Ishikawa (cell line): ENCODE results near the gene TSFM.

ENCODE experiments used
- CEBPB ChIP-seq: IDR thresholded peaks from 2 replicates; pipeline ENCODE4 v1.6.1; 2012
- CREB1 ChIP-seq: IDR thresholded peaks from 2 replicates; pipeline ENCODE4 v1.6.1; 2012; ENCODE audit warnings: low read depth
- EGR1 ChIP-seq: IDR thresholded peaks from 2 replicates; pipeline ENCODE4 v1.6.1; 2012
- EP300 ChIP-seq: IDR thresholded peaks from 2 replicates; pipeline ENCODE4 v1.6.1; 2012; ENCODE audit warnings: borderline replicate concordance
- FOXM1 ChIP-seq: IDR thresholded peaks from 2 replicates; pipeline ENCODE4 v1.6.1; 2012; ENCODE audit warnings: low read depth, borderline replicate concordance
- NFIC ChIP-seq: IDR thresholded peaks from 2 replicates; pipeline ENCODE4 v1.6.1; 2012
- RAD21 ChIP-seq: IDR thresholded peaks from 2 replicates; pipeline ENCODE4 v1.6.1; 2012; ENCODE audit warnings: low read depth
- TAF1 ChIP-seq: IDR thresholded peaks from 2 replicates; pipeline ENCODE4 v1.6.1; 2012; ENCODE audit warnings: low read depth, mild to moderate bottlenecking
- TCF12 ChIP-seq: IDR thresholded peaks from 2 replicates; pipeline ENCODE4 v1.6.1; 2012; ENCODE audit warnings: low read depth
- TEAD4 ChIP-seq: IDR thresholded peaks from 2 replicates; pipeline ENCODE4 v1.6.1; 2012
- YY1 ChIP-seq: IDR thresholded peaks from 2 replicates; pipeline ENCODE4 v1.6.1; 2012; ENCODE audit warnings: low read depth
- ZBTB7A ChIP-seq: IDR thresholded peaks from 2 replicates; pipeline ENCODE4 v1.6.1; 2012; ENCODE audit warnings: low read depth
- TF ChIP-seq, protein P1 (sequence below): IDR thresholded peaks from 2 replicates; pipeline ENCODE4 v1.6.1; 2012
- TF ChIP-seq, protein P2 (sequence below): IDR thresholded peaks from 2 replicates; pipeline ENCODE4 v1.6.1; 2012; ENCODE audit warnings: low read depth, mild to moderate bottlenecking
- TF ChIP-seq, protein P3 (sequence below): IDR thresholded peaks from 2 replicates; pipeline ENCODE4 v1.6.1; 2012

TSFM gene

DNA sequence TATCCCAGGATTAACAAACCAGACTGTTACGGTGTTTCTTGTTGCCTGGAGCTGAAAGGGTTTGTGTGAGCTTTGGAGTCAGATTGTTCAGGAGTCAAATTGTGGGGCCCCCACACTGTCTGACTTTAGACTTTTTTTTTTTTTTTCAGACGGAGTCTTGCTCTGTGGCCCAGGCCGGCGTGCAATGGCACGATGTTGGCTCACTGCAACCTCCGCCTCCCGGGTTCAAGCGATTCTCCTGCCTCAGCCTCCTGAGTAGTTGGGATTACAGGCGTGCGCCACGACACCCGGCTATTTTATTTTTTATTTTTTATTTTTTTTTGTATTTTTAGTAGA lies 847 bp downstream of the TSFM start:
- TF ChIP-seq TCF12 (no peak), YY1 (no peak), TEAD4 (no peak), ZBTB7A (no peak), EP300 (no peak), CEBPB (no peak), CREB1 (no peak), TAF1 (no peak), RAD21 (no peak), EGR1 (no peak), NFIC (no peak), FOXM1 (no peak)
- TF ChIP-seq, protein P1, sequence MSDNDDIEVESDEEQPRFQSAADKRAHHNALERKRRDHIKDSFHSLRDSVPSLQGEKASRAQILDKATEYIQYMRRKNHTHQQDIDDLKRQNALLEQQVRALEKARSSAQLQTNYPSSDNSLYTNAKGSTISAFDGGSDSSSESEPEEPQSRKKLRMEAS: no peak
- TF ChIP-seq, protein P2, sequence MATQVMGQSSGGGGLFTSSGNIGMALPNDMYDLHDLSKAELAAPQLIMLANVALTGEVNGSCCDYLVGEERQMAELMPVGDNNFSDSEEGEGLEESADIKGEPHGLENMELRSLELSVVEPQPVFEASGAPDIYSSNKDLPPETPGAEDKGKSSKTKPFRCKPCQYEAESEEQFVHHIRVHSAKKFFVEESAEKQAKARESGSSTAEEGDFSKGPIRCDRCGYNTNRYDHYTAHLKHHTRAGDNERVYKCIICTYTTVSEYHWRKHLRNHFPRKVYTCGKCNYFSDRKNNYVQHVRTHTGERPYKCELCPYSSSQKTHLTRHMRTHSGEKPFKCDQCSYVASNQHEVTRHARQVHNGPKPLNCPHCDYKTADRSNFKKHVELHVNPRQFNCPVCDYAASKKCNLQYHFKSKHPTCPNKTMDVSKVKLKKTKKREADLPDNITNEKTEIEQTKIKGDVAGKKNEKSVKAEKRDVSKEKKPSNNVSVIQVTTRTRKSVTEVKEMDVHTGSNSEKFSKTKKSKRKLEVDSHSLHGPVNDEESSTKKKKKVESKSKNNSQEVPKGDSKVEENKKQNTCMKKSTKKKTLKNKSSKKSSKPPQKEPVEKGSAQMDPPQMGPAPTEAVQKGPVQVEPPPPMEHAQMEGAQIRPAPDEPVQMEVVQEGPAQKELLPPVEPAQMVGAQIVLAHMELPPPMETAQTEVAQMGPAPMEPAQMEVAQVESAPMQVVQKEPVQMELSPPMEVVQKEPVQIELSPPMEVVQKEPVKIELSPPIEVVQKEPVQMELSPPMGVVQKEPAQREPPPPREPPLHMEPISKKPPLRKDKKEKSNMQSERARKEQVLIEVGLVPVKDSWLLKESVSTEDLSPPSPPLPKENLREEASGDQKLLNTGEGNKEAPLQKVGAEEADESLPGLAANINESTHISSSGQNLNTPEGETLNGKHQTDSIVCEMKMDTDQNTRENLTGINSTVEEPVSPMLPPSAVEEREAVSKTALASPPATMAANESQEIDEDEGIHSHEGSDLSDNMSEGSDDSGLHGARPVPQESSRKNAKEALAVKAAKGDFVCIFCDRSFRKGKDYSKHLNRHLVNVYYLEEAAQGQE: no peak
- TF ChIP-seq, protein P3, sequence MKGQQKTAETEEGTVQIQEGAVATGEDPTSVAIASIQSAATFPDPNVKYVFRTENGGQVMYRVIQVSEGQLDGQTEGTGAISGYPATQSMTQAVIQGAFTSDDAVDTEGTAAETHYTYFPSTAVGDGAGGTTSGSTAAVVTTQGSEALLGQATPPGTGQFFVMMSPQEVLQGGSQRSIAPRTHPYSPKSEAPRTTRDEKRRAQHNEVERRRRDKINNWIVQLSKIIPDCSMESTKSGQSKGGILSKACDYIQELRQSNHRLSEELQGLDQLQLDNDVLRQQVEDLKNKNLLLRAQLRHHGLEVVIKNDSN: no peak

DNA sequence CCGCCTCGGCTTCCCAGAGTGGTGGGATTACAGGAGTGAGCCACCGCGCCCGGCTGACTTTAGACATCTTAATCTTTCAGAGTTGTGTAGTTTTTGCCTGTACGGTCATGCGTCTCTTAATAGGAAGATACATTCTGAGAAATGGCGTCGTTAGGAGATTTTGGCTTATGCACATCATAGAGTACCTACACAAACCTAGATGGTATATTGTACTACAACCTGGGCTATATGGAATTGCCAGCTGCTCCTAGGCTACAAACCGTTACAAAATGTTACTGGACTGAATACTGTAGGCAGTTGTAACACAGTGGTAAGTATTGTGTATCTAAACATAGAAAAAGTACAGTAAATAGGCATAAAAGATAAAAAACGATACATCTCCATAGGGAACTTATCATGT lies 1.3 kb downstream of the TSFM start:
- TF ChIP-seq EP300: no peak

DNA sequence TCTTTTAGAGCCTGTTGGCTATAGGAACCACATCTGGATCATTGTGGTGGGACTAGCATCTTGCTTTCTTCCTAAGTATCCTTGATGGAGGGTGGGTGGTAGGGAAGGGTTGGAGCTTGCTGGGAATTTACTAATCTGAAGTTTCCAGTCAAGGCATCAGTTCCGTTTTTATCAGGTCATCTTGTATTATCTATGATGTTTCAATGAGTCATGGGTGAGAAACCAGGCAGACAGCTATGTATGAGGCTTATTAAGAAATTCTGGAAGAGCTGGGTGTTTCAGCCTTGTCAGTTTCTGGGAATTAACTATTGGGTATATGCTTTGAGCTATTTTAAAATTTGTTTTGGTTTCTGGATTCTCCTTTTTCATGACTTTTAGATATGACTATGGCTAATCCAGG lies 11.3 kb downstream of the TSFM start:
- TF ChIP-seq TCF12 (no peak), ZBTB7A (no peak), YY1 (no peak), CEBPB (no peak), EP300 (no peak), CREB1 (no peak), TEAD4 (no peak), FOXM1 (no peak)
- TF ChIP-seq, protein P2: no peak
- TF ChIP-seq, protein P3: no peak
- TF ChIP-seq, protein P1: no peak

DNA sequence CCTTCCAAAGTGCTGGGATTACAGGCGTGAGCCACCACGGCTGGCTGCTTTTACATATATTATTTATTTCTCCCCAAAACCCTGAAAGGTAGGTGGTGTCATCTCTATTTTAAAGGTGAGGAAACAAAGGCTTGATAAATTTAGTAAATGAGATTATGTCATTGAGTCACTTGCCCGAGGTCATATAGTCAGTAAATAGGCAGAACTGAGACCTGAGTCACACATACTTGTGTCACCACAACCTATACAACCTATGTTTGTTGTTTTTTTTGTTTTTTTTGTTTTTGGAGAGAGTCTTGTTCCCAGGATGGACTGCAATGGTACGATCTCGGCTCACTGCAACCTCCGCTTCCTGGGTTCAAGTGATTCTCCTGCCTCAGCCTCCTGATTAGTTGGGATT lies 12.8 kb downstream of the TSFM start:
- TF ChIP-seq ZBTB7A (no peak), FOXM1 (no peak), TAF1 (no peak), NFIC (no peak), RAD21 (no peak), EGR1 (no peak), TCF12 (no peak), EP300 (no peak), TEAD4 (no peak), YY1 (no peak)
- TF ChIP-seq, protein P3: no peak
- TF ChIP-seq, protein P1: no peak

DNA sequence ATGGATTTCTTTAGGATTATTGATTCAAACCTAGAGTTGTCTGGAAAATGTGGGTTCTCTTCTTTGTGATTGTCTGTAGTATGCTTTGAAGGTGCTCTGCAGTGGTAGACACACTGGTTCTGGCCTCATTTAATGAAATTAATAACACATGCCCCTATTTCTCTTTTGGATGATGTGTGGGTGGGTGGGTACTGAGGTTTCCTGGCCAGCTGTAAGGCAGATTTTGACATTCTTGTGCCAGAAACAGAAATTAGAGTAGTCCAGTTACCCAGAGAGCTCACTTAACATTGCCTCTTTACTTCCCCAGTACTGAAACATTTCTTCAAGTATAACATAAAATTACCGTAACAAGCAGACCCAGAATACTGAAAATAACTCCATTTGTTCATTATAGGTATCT lies 14.4 kb downstream of the TSFM start:
- TF ChIP-seq TCF12: no peak

DNA sequence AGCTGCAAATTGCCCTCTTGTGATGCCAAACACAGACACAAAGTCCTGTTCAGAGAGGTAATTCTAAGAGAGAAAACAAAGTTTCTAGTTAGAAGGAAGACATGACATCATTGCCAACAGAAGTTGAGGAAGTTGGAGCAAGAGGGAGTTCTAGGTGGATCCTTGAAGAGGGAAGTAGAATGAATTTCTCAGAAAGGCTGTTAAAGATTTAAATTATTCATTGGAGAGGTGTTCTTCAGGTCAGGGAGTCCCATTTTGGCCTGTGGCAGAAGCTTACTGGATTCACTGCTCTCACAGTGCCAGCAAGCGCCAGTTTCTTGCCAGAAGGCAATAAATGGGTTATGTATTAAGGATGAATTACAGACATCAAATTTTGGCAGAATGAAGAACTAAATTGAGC lies 15.3 kb downstream of the TSFM start:
- TF ChIP-seq CREB1 (no peak), TCF12 (no peak), FOXM1 (no peak), EP300 (no peak), EGR1 (no peak)
- TF ChIP-seq, protein P1: no peak

DNA sequence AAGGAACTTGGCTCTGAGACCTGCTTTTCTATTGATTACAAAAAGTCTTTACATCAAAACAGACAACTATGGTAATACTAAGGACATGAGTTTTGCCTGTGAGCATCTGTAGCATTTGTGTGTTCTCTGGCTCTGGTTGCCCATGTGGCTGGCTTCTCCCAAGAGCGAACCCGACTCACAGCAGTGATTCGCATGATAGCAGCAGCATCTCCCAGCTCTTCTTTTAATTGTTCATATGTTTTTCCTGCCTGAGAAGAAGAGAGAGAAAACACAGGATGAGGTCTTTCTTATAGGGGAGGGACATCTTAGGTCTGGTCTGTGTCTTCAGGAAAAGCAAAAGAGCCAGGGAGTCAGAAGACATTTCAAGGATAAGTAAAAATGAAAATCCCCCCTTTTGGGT lies 18.4 kb downstream of the TSFM start:
- no peak for TF ChIP-seq TEAD4
- no peak for TF ChIP-seq YY1
- TF ChIP-seq, protein P3: no peak
- TF ChIP-seq TCF12: no peak
- no peak for TF ChIP-seq CREB1
- no peak for TF ChIP-seq TAF1
- TF ChIP-seq, protein P1: no peak
- TF ChIP-seq RAD21: no peak
- no peak for TF ChIP-seq EGR1
- TF ChIP-seq, protein P2: no peak
- no peak for TF ChIP-seq EP300
- TF ChIP-seq ZBTB7A: no peak
- no peak for TF ChIP-seq FOXM1
